Measurements from ENCODE around the gene GNB1.

DNA sequence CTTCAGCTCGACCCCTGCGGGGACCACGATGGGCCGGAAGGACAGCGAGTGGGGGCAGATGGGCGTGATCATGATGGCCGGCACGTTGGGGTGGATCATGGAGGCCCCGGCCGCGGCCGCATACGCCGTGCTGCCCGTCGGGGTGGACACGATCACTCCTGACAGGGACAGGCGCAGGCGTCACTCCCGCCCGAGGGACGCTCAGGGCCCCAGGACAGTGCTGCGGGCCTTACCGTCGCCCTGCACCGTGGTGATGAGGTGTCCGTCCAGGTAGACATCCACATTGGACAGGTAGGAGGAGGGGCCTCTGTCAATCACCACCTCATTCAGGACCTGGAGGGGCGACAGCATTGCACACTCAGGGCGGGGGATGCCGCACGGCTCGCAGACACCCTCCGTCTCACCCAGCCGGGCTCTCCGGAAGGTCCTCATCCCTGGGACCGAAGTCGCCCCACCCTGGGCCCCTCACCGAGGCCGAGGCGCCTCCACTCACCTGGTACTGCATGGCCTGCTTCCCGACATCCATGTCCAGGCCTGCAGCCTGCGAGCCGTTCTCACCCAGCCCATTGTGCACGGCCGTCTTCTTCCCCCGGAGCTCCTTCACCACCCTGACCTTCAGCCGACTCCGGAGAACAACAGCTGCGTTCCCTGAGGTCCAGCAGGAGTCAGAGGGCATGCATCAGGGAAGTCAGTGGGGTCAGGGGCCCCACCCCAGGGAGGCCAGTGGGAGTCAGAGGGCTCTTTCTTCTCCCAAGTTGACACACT lies 136.7 kb downstream of the GNB1 start:
- TF ChIP-seq GATA2 (IDR thresholded peaks at IDR 0.05; ENCODE audit: low read depth, low read length) (no peak), GATA3 (IDR thresholded peaks at IDR 0.05; ENCODE audit: low read depth, low read length) (no peak)
